HG03469 (cell line): ENCODE measurements around the gene GNB2.
A peak's percentile ranks its signal among the peaks of the same experiment; 100 is the strongest.

ENCODE experiments used
- ATAC-seq: cut with Tn5 transposase; IDR thresholded peaks from one replicate; pipeline ENCODE4 v1.9.1; 2021; ENCODE audit warnings: mild to moderate bottlenecking, moderate library complexity, moderate number of reproducible peaks; ENCODE audit not compliant: unreplicated experiment

The GNB2 gene

DNA sequence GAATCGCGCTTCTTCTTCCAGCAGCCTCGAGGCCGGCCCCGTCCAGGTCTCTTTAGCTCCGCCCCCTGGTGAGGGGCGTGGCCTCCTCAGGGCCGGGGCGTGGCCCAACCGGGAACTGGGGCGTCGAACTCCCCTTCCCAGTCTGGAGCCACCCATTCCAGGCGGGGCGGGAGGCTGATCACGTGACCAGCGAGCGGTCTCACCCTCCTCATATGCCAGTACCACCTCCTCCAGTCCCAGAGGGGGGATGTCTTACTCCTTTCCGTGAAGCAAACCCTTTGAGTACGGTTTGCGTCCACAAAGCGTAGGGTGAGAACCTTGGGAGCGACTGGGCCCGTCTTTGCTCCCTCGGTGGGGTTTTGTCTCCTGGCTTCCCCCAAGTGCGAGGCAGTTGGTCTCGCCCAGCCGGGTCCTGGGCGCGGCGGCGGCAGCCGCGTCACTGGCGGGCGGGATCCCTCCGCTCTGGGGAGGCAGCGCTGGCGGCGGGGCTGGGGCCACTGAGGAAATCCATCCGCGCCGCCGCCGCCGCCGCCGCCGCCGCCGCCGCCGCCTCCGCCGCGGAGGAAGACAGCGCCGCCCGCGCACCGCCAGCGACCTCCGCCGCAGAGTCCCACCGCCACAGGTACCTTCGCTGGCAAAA lies at the start of gene GNB2:
GNB2 (plus strand) TSS at position 439 of the 640 bp plus-strand sequence. CDS start 2,526 bp downstream, outside the sequence.
- peak; percentile 36 for ATAC-seq

DNA sequence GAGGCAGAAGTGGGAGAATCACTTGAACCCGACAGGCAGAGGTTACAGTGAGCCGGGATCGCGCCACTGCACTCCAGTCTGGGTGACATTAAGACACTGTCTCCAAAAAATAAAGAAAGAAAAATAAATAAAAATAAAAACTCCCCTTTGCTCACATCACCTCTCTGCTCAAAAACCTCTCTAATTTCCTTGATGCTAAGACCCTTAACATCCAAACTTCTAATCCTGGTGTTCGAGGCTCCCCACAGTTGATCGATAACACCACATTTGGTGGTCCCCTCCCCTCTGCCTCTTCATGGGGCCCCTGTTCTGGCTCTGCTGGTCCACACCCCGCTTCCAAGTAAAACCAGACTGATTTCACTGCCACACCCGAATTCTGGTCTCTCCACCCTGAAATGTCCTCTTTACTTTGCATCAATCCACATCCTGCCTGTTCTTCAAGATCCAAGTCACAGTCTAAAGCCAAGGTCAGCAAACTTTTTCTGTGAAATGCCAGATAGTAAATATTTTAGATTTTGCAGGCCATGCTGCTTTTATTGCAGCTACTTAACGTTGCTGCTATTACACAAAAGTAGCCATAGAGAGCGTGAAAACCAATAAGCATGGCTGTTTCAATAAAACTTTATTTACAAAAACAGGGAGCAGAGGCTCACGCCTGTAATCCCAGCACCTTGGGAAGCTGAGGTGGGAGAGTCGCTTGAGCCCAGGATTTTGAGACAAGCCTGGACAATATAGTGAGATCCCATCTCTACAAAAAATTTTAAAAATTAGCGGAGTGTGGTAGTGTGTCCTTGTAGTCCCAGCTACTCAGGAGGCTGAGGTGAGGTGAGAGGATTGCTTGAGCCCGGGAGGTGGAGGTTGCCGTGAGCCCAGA lies 49.4 kb upstream of the GNB2 start:
- no peak for ATAC-seq

DNA sequence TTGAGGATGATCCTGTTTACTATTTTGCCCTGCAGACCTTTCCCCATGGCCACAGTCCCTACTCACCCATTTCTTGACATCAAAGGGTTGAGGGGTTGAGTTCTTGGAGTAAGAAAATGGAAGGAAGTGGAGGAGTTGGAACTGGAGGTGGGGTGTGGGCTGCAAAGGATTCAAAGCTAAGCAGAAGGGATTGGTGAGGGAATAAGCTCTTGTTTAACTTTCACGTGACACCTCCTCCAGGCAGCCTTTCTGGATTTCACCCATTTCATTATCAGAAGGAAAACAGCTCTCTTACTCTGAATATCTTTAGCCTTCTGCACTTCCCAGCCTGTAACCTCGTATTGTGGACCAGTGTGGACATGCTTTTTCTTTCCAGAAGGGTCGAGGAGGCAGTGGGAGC lies 47.5 kb upstream of the GNB2 start:
- ATAC-seq: no peak

DNA sequence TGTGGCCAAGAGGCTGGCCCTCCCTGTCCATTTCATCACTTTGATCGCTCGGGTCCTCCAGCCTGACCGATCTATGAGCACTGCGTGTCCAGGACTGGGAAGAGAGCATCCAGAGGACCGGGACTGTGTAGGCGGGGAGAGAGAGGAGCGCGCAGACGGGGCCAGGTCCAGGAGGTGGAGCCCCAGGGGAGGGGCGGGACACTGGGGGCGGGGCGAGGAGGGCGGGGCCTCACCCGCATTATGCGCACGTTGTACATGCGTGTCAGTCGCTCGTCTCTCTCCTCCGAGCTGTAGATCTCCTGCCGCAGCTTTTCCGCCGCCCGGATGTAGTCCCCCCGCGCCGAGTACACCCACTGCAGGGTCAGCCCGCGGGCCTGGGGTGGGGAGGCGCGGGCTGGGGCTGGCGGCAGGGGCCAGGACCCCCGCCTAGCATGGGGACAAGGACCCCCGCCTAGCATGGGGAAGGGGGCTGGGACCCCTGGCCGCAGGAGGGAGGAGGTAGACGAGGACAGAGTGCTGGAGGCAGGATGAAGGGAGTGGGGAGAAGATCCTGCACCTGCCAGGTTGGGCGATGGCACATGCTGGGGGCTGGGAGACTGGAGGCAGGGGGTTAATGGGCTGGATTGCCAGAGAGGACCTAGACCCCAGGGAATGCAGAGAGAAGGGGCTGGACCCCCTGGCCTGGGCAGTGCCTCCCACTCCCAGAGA lies 46.9 kb upstream of the GNB2 start:
- peak; percentile 52 for ATAC-seq

DNA sequence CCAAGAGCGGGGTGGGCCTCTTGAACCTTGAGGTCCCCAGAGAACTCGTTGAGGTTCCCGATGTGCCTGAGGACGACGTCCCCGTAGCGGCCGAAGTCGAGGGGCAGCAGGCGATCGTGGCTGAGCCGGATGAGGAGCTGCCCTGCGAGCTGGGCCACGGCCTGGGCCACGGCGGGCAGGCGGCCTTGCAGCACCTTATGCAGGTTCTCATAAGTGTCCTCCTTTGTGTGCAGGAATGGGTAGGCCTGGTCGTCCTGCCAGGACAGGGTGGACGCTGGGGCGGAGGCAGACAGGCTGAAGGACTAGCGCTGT lies 46.3 kb upstream of the GNB2 start:
- no peak for ATAC-seq

DNA sequence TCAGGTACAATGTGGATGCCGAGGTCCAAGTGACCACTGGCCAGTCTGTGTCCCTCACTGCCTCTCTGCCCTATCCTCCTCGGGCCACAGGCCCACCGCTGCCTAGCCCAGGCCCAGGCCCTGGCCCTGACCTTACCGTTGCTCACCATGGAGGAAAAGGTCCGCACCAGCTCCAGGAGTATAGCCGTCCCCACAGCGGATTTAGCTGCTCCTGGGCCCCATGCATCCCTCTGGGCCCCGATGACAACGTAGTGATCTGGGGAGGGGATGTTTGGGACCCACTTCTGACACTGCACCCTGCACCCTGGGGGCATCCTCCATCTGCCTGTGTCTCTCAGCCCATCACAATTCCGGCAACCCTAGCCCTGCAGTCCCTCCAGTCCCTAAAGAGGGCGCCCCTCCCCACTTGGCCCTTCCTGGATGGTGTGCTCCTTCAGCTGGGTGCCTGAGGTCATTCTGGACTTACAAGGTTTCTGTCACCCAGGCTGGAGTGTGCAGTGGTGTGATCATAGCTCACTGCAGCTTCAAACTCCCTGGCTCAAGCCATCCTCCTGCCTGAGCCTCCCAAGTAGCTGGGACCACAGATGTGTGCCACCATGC lies 44.3 kb upstream of the GNB2 start:
- ATAC-seq: no peak

DNA sequence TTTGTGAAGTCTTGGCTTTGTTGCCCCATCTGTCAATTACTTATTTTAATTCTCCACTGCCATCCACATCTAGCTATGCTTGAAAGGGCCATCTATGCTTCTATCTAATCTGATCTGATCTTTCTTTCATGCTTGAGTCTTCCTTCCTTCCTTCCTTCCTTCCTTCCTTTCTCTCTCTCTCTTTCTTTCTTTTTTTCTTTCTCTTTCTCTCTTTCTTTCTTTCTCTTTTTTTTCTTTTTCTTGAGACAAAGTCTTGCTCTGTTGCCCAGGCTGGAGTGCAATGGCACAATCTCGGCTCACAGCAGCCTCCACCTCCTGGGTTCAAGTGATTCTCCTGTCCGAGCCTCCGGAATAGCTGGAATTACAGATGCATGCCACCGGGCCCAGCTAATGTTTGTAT lies 43.5 kb upstream of the GNB2 start:
- no peak for ATAC-seq

DNA sequence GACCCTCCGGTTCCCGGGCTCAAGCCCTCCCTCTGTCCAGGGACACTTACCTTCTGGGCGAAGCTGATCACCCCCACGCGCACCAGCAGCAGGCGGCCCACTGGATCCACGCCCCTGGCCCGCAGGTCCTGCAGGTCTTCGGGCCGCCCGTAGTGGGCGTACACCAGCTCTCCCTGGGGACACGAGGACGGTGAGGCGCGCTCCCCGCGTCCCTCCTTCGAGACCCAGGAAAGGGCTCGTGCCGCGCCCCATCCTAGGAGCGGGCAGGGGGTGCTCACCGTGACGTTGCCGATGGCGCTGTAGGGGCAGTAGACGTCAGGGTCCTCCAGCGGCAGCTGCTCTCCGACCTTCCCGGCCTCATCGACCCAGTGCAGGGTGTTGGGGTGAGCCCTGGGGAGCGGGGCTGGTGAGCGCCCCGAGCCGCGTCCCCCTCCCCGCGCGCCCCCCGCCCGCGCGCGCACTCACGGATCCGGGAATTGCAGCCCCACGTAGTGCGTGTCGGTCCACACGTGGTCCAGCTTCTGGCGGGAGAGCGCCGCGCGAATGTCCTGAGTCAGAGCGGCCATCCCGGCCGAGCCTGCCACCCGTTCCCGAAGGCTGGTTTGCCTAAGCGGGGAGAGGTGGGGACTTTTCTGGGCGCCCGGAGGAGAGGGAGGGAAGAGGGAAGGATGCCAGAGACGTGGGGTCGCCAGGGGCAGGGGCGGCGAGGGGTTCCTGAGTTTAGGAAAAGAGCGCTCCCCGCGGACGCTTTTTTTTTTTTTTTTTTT lies 40.4 kb upstream of the GNB2 start:
- ATAC-seq: no peak

DNA sequence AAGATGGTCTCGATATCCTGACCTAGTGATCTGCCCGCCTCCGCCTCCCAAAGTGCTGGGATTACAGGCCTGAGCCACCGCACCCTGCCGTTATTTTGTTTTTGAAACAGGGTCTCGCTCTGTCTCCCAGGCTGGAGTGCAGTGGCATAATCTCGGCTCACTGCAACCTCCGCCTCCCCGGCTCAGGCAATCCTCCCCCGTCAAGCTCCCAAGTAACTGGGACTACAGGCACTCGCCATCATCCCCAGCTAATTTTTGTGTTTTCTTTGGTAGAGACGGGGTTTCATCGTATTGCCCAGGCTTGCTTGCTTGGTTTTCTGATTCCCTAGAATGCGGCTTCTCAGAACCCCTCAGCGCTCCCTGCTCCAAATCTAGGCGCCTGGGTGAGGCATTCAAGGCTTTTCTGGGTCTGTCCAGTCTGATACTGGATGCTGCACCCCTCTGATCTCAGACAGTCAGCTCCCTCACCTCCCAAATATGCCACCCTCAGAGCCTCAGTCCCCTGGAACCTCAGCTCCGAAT lies 33.5 kb upstream of the GNB2 start:
- ATAC-seq: no peak

DNA sequence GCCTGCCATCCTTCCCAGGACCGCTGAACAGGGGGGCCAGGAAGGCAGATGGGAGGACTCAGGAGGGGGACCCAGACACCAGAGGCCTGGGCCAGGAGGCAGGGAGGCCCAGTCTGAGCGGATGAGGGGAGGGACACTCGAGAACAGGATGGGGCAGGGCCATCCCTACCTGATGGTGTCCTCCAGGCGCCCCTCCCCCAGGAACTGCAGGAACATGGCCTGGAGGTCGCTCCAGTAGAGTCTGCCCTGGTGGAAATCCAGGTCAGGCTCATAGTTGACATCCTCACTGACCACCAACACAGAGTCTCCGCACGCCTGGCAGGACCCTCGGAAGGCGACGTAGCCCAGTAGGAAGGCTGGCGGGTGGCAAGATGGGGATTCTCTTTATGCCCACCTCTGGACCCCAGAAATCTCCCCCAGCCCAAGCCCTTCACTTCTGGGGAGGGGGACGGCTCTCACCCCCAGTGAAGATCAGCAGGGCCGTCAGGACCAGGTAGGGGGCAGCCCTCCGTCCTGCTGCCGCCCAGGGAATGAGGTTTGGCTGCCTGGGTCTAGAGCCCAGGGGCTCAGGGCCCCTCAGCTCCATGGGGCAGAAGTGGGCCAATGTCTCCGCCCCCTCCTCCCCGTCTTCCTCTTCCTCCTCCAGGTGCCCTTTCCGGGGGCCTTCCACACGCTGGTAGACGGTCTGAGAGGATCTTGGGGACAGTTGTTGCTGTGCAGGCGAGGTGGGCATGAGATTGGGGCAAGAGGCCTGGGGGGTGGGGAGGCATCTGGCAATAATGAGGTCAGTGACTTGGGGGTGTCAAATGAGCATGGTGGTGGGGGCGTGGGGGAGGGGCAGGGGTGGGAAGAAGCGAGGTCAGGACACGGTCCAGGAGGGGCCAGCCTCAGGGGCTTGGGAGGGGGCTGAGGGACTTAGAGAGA lies 32.8 kb upstream of the GNB2 start:
- ATAC-seq: no peak

DNA sequence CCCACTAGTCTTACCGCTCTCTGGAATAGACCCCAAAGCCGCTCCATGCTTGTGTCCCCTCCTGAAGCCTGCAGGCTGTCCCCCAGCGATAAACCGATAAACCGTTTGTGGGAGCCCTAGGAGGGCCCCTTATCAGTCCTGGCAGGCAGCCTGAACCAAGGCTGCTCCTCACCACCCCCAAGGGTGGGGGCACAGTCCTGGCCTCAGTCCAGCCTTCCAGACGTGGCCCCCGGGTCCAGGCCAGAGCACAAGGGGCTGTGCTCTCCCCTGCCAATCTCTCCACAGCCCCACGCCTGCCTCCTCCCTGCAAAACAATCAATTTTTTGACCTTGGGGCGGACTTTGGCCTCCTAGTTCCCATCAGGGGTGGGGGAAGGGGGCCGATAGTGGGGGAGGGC lies 32.1 kb upstream of the GNB2 start, which contains the start of gene TFR2:
TFR2 (minus strand) TSS at position 90 of the 397 bp plus-strand sequence; CDS start at position 47, 43 bp downstream.
- ATAC-seq: no peak

DNA sequence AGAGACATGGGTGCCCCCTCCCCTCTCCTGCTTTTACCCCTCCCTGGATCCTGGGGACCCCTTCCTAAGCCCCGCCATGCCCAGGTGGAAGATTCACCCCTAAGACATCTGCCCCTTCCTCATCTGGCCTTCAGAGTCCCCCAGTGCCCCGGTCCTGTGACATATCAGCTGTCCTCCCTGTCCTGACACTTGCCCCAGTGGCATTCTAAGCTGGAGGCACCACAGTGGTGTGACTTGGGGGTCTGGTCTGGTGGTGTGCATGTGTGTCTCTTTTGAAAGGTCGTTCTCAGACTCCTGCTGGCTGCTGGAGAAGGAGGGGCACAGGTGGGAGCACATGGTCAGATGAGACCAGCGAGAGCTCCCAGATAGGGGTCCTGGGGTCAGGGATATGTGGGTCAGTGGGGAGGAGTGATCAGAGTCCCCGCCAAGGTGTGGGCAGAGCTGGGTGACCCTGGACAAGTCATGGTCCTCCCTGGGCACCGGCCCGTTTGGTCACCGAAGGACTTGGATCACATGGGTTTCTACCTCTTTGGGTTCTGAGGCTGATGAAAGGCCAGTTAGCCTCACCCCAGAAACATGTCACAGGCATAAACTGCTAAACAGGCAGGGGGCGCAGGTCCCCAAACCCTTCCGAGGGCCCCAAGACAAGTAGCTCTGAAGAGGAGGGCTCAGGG lies 31.5 kb upstream of the GNB2 start:
- no peak for ATAC-seq

DNA sequence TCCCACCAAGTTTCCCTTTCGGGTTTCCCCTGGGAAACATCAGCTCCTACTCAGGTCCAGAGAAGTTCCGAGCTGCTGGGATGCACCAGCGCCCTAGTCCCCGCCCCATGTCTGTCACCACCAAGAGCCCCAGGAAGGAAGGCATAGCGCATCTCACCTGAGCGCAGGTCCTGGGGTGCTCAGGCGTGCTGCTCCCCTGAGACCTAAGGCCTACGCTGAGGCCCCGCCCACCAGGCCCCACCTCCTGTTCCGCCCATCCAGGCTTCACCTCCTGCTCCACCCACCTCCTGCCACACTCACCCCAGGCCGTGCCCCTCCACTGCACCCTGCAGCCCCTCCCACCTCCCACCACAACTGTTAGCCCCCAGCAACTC lies 31.0 kb upstream of the GNB2 start:
- ATAC-seq: no peak

DNA sequence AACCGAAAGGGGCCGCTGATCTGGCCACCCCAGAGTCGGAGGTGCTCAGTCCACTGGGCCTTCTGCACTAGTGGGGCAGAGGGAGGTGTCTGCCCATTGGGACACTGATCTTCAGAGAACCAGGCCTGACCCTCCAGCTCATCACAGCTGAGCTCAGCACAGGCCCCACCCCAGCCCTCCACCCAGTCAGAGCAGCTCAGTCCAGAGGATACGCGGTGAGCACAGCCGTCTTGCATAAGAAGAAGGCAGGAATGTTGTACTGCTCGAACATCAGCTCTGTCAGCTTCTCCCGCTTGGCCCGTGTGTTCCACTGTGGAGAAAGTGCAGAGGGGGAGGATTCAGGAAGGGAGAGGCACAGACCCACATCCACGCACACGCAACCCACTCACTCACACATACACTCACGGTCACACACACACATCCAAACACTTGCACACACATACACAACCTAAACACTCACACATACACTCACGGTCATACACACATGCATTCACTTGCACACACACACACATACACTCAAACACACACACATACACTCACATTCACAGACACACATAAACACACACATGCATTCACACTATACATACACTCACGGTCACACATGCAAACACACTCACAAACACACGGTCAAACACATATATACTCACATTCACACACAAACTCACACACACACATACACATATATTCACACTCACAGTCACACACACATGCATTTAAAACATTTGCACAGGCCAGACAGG lies 23.5 kb upstream of the GNB2 start:
- no peak for ATAC-seq

DNA sequence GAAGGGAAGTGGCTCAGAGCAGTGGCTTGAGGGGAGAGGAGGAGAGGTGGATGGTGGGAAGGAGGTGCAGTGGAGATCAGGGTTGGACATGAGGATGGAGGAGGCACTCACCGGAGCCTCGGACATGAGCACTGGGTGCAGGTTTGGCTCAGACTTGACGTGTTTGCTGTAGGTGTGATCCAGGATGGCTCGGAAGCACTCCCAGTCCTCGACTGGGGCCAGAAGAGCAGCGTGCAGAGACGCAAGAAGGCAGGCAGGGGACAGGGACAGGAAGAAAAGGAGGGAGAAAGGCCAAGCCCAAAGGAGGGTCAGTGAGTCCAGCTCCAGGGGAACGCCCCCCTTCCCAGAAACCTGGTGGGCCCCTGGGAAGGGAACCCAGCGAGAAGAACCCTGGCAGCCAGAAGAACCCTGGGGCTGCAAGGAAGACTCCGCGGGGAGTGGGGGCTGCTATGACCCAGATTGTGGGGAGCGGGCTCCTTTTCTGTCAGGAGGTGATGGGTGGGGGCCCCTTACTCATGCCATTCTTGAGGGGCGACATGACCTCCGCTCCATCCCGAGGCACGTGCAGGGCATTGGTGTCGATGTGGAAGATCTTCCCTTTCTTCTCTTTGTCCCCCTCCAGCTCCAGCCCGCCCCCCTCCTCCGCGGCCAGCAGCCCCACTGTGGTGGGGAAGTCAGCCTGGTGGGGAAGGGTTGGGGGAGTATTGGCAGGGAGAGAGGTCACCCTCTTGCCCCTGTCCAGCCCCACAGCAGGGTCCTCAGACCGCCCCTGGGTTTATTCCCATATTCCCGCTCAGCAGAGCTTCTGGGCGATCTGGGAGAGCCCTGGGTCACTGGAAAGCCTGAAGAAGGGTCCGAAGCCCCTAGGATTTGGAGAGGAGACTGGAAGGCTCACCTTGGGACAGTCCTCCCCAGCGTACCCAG lies 18.4 kb upstream of the GNB2 start:
- ATAC-seq: no peak

DNA sequence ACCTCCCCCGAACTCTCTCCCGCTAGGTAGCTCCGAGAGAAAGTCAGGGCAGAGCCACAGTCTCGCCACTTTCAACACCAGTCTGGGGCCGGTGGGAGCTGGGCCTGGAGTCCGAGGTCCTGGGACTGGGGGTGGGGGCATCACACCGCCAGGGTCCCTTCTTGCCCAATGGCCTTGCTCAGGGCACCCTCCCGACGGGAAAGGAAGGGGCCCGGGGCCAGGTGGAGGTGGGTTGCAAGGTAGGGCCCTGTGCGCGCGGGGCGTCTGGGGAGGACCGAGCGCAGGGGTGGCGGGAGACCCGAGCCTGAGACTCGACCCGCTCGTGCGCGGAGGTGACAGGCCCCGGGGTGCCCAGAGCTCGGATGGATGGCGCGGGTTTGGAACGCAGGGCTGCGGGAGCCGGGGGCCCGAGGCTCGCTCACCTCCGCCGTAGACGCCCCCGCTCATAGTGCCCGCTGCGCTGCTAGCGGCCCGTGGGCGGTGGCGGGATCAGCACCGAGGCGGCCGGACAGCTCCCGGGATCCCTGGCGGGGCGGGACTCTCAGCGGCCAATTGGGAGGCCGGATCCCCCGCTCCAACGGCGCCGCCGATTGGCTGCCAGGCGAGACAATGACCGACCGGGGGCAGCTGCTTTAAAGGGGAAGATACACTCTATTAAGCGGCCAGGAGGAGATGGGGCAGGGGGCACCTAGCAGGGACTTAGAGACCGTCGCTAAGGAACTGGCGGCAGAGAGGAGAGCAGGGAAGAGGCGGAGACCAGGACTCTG lies 17.4 kb upstream of the GNB2 start, which contains the start of gene ACTL6B:
ACTL6B (minus strand) TSS at position 541 of the 767 bp plus-strand sequence; CDS start at position 447, 94 bp downstream.
- ATAC-seq: no peak
